ENCODE results near the gene CYSTM1. TPM values are rescaled to one million over a fixed set of nuclear protein-coding genes. Genes with fewer than 3 reads are reported as not detected.

Gene CYSTM1
- total RNA-seq, 1 donor from 2014 or later = 24.9 TPM

DNA sequence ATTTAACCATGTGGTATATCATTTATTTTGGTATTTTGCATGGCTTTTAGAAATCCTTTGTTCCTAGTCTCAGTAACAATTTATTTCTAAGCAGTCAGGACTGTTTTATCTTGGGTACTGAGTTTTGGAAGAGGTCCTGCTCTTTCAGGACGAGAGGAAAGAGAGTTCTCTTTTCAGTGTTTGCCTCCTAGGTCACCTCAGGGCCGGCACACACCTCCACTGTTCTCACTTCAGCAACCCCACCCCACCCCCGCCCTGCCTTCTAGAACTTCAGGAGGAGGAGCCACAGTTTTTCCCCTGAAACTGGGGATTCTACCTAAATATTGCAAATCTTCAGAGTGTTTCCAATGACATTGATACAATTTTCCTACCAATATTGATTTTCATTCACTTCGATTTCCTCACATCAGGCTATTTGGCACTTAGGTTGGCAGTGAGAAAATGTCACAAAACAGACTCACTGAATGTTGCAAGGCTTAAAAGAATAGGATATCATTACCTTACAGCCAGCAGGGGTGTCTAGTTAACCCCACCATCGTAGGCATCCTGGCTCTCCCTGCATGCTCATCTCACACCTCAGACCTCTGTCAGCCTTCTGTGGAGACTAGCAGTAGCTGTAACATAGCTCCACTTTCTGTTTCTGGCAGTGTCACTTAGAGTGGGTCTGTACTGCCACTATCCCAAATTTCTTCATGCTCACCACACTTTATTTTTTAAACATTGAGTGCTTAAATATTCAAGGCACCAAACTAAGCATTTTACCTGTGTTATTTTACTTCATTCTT, 43.8 kb upstream of the CYSTM1 start:
- Mint-ChIP-seq H3K4me3 (ENCODE audit: unreplicated experiment) (no peak overlapping the region), H3K36me3 (ENCODE audit: low read depth) (no peaks in the 10 kb centered on the region), H3K4me1 (ENCODE audit: low read depth) (peaks cover 12% of the 10 kb centered on the region), H3K9me3 (ENCODE audit: low read depth) (no peaks in the 10 kb centered on the region), H3K27ac (ENCODE audit: unreplicated experiment) (no peak overlapping the region), H3K27me3 (ENCODE audit: low read depth) (no peaks in the 10 kb centered on the region)
- no peak for DNase-seq (ENCODE audit: low spot score)
- TF ChIP-seq CTCF (IDR thresholded peaks at IDR 0.05) = no peak

GRCh38 chr5:140131967-140132409, 43.0 kb upstream of the CYSTM1 start:
- H3K9me3 Mint-ChIP-seq (ENCODE audit: low read depth) = no peaks in the 10 kb centered on the region
- H3K4me3 Mint-ChIP-seq (ENCODE audit: unreplicated experiment) = no peak overlapping the region
- peak overlapping the region; percentile 34 for H3K27ac Mint-ChIP-seq (ENCODE audit: unreplicated experiment)

DNA sequence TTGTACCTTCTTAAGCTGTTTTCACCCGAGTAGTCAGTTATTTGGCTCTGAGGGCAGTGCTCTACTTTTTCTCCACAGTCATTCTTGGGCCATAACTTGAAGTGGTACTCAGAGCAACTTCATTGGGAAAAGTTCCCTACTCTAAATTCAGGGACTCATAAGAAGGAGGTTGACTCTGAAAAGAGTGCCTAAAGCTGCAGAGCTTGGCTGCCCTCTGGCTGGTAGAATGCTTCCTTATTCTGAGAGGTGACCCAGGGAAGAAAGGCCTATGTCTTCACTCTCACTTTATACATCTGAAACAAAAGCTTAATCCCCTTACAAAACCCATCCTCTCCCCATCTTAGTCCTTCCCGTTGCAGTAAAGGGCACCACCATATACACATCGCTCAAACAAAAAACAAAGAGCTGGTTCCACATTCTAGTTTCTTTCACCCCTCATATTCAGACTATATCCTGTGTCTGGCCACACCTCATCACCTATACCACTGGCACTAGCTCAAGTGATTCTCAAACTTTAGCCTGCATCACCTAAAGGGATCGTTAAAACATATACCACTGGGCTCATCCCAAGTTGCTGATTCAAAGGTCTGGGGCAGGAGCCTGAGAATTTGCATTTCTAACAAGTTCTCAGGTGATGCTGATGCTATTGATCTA, 41.3 kb upstream of the CYSTM1 start:
- H3K9me3 Mint-ChIP-seq (ENCODE audit: low read depth) = no peaks in the 10 kb centered on the region
- TF ChIP-seq CTCF (IDR thresholded peaks at IDR 0.05) = no peak
- no peaks in the 10 kb centered on the region for H3K27me3 Mint-ChIP-seq (ENCODE audit: low read depth)
- DNase-seq (ENCODE audit: low spot score) = no peak
- peaks cover 12% of the 10 kb centered on the region for H3K4me1 Mint-ChIP-seq (ENCODE audit: low read depth)
- no peak overlapping the region for H3K27ac Mint-ChIP-seq (ENCODE audit: unreplicated experiment)
- no peak overlapping the region for H3K4me3 Mint-ChIP-seq (ENCODE audit: unreplicated experiment)
- H3K36me3 Mint-ChIP-seq (ENCODE audit: low read depth) = no peaks in the 10 kb centered on the region

More at GRCh38 chr5:140131967-140132409, 43.0 kb upstream of the CYSTM1 start:
- DNase-seq (ENCODE audit: low spot score) = no peak
- Mint-ChIP-seq H3K4me1 (ENCODE audit: low read depth) (peaks cover 12% of the 10 kb centered on the region), H3K27me3 (ENCODE audit: low read depth) (no peaks in the 10 kb centered on the region), H3K36me3 (ENCODE audit: low read depth) (no peaks in the 10 kb centered on the region)
- TF ChIP-seq CTCF (IDR thresholded peaks at IDR 0.05) = no peak

DNA sequence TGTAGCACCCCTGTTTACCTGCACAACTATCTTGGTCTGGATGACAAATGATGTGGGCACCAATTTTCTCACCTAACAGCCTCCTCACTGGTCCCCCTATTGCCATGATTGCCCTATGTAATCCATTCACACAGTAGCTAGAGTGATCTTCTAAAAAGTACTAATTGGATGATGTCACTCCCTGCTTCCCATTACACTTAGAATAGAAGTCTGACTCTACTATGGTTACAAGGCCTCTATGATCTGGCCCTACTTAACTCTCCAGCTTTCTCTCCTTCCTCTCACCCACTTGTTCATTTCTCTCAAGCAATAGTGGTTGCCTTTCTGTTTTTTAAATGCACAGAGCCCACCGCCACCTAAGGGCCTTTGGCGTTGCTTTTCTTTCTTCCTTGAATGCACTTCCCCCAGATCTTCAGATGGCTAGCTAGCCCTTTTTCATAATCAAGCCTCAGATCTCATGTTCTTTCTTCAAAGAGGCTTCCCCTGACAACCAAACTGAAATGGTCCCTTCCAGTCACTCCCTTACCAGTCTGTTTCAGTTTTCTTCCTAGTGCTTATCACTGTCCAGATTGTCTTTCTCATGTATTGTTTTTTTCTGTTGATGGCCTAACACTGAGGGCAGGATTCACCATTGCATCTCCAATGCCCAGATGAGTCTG, 40.6 kb upstream of the CYSTM1 start:
- no peaks in the 10 kb centered on the region for H3K9me3 Mint-ChIP-seq (ENCODE audit: low read depth)
- DNase-seq (ENCODE audit: low spot score) = no peak
- no peak overlapping the region for H3K27ac Mint-ChIP-seq (ENCODE audit: unreplicated experiment)
- no peaks in the 10 kb centered on the region for H3K36me3 Mint-ChIP-seq (ENCODE audit: low read depth)
- no peak for TF ChIP-seq CTCF (IDR thresholded peaks at IDR 0.05)
- no peaks in the 10 kb centered on the region for H3K27me3 Mint-ChIP-seq (ENCODE audit: low read depth)
- H3K4me3 Mint-ChIP-seq (ENCODE audit: unreplicated experiment) = no peak overlapping the region
- peaks cover 12% of the 10 kb centered on the region for H3K4me1 Mint-ChIP-seq (ENCODE audit: low read depth)

DNA sequence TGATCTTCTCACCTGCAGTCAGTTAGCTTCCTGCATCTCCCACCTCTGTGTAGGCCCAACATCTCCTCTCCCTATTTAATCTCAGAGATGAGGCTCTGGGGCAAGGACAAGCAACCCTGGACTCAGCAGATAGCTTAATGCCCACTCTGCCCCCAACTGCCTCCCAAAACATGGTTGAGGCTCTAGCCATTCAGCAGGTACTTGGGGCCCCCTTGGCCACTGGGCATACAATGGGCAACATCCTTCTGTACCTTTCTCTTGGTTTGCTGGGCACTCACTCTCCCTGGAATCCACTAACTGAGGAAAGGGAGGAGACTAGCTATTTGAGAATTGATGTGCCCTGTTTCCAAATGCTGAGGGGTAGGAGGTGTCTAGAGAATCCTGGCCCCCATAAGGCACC, 39.9 kb upstream of the CYSTM1 start:
- Mint-ChIP-seq H3K36me3 (ENCODE audit: low read depth) (no peaks in the 10 kb centered on the region), H3K27me3 (ENCODE audit: low read depth) (no peaks in the 10 kb centered on the region), H3K4me3 (ENCODE audit: unreplicated experiment) (no peak overlapping the region), H3K27ac (ENCODE audit: unreplicated experiment) (no peak overlapping the region), H3K4me1 (ENCODE audit: low read depth) (peaks cover 12% of the 10 kb centered on the region), H3K9me3 (ENCODE audit: low read depth) (peaks cover 3% of the 10 kb centered on the region)
- no peak for TF ChIP-seq CTCF (IDR thresholded peaks at IDR 0.05)
- DNase-seq (ENCODE audit: low spot score) = no peak
